Activated T-cell treated with anti-CD3 and anti-CD28 coated beads, Interleukin-2, amount 50 U/mL, for 72 hours (primary cell): ENCODE measurements around the gene DEFB129. TPM values are rescaled to one million over a fixed set of nuclear protein-coding genes. Genes with fewer than 3 reads are reported as not detected.
"Not testable (repeated sequence)": the region's sequence is repeated elsewhere in the genome, so short reads cannot be mapped to it uniquely, and the experiment has no call there.

Source experiments
- ATAC-seq, 2 donors: fragments of 150-1000 bp; cut with Tn5 transposase; replicated peaks in 1 of 2; 2 replicates each; pipeline ENCODE4 v1.10.0; 2021; ENCODE audit warnings: moderate library complexity in 2 of 2, mild to moderate bottlenecking in 1 of 2
- DNase-seq, 2 donors: peaks; one replicate each; pipeline ENCODE4 v3.0.0; 2021 to 2022; ENCODE audit warnings: mixed read lengths in 1 of 2
- H3K27ac Mint-ChIP-seq: one replicate; pipeline ENCODE4 v1.8.0; 2022; ENCODE audit warnings: mild to moderate bottlenecking, moderate library complexity, mixed read lengths
- H3K27me3 Mint-ChIP-seq: one replicate; pipeline ENCODE4 v1.8.0; 2022; ENCODE audit warnings: low read depth, mixed read lengths
- H3K36me3 Mint-ChIP-seq, 2 donors: one replicate each; pipeline ENCODE4 v1.8.0; 2022; ENCODE audit warnings: mixed read lengths in 2 of 2, mild to moderate bottlenecking in 1 of 2; ENCODE audit not compliant: insufficient read depth in 2 of 2
- H3K4me1 Mint-ChIP-seq: one replicate; pipeline ENCODE4 v1.8.0; 2022; ENCODE audit warnings: low read depth, mixed read lengths
- H3K4me3 Mint-ChIP-seq, 2 donors: one replicate each; pipeline ENCODE4 v1.8.0; 2022; ENCODE audit warnings: mild to moderate bottlenecking in 2 of 2, mixed read lengths in 2 of 2, moderate library complexity in 2 of 2
- H3K9me3 Mint-ChIP-seq, 2 donors: one replicate each; pipeline ENCODE4 v1.8.0; 2022; ENCODE audit warnings: mixed read lengths in 2 of 2
- total RNA-seq, 2 donors: library from RNA; stranded (reverse); gene quantifications; one replicate each; pipeline ENCODE4 v1.2.3, GENCODE V29; 2022

The DEFB129 gene
- total RNA-seq, 2 donors from 2014 or later = not detected

DNA sequence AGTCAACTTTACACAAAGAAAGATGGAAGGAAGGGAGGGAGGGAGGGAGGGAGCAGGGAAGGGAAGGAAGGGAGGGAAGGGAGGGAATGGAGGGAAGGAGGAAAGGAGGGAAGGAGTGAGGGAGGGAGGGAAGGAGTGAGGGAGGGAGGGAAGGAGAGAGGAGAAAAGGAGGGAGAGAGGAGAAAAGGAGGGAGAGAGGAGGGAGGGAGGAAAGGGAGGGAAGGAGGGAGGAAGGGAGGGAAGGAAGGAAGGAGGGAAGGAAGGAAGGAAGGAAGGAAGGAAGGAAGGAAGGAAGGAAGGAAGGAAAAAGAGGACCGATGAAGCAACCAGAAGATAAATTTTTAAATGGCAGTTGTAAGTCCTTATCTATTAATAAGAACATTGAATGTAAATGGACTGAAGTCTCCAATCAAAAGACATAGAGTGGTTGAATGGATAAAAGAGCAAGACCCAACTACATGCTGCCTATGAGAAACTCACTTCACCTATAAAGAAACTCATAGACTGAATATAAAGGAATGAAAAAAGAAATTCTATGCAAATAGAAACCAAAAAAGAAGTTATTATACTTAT is 5.7 kb upstream of the DEFB129 start:
- H3K4me3 Mint-ChIP-seq = no peak overlapping the region
- ATAC-seq = no peak
- no peaks in the 10 kb centered on the region for H3K9me3 Mint-ChIP-seq
- no peak overlapping the region for H3K27ac Mint-ChIP-seq
- DNase-seq = no peak
- peaks cover 21% of the 10 kb centered on the region for H3K27me3 Mint-ChIP-seq
- H3K4me1 Mint-ChIP-seq = no peaks in the 10 kb centered on the region
- no peaks in the 10 kb centered on the region for H3K36me3 Mint-ChIP-seq

DNA sequence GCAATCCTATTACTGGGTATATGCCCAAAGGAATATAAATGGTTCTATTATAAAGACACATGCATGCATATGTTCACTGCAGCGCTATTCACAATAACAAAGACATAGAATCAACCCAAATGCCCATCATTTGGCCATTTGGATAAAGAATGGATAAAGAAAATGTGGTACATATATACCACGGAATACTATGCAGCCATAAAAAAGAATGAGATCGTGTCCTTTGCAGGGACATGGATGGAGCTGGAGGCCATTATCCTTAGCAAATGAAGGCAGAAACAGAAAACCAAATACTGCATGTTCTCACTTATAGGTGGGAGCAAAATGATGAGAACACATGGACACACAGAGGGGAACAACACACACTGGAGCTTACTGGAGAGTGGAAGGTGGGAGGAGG is 1.2 kb upstream of the DEFB129 start:
- not testable (repeated sequence) for ATAC-seq, H3K9me3 Mint-ChIP-seq, H3K36me3 Mint-ChIP-seq, H3K27ac Mint-ChIP-seq, H3K27me3 Mint-ChIP-seq, DNase-seq, H3K4me3 Mint-ChIP-seq
- peaks cover 13% of the 10 kb centered on the region for H3K4me1 Mint-ChIP-seq

DNA sequence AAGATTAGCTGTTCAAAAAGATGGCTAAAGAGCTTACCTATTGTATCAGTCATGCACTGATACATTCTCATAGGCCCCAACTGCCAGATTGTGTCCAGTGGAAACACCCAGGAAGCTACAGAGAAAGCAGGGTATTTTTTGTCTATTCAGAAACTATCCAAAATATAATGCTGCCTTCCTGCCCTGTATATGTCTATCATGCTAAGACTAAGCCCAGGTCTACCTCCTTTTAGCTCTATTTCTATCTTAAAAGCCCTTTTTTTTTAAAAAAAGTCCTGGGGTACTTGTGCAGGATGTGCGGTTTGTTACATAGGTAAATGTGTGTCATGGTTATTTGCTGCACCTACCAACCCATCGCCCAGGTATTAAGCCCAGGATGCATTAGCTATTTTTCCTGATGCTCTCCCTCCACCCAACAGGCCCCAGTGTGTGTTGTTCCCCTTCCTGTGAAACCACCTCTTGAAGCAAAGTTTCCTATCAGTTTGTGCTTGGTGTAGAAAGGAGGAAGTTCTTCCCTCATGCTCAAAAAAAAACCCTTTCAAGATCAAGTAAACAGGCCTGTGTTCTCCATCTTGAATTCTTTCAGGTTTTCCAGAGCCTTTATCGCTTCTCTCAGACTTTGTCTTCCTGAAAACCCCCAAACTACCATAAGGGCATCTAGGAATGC is 514 bp downstream of the DEFB129 start:
- ATAC-seq = no peak
- no peak overlapping the region for H3K27ac Mint-ChIP-seq

DNA sequence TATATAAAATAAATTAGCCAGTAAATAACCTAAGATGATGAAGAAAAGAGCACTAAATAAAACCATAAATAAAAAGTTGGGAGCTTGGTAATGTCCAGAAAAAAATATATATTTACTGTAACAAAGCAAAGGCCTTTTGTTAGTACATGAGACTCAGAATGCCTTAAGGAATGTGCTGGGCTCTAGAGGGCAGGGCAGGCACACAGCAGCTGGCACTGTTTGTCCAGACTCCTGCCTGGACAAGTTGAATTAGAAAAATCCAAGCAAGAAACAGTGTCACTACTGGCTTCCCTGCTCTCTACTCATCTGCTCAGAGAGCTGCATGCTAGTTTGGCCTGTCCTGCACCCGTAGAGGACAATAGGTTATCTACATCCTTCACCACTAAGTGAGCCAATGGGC is 8.8 kb downstream of the DEFB129 start:
- Mint-ChIP-seq H3K4me3 (no peak overlapping the region), H3K4me1 (peaks cover 32% of the 10 kb centered on the region), H3K36me3 (no peaks in the 10 kb centered on the region), H3K9me3 (no peaks in the 10 kb centered on the region), H3K27me3 (no peaks in the 10 kb centered on the region), H3K27ac (no peak overlapping the region)
- DNase-seq (no peak), ATAC-seq (no peak)

More for the DNA sequence above, 514 bp downstream of the DEFB129 start:
- peaks cover 4% of the 10 kb centered on the region for H3K27me3 Mint-ChIP-seq
- H3K36me3 Mint-ChIP-seq = peaks cover 0 to 1% of the 10 kb centered on the region in 2 donors
- no peak for DNase-seq
- peaks cover 0 to 1% of the 10 kb centered on the region in 2 donors for H3K9me3 Mint-ChIP-seq
- H3K4me3 Mint-ChIP-seq = no peak overlapping the region
- H3K4me1 Mint-ChIP-seq = peaks cover 13% of the 10 kb centered on the region

DNA sequence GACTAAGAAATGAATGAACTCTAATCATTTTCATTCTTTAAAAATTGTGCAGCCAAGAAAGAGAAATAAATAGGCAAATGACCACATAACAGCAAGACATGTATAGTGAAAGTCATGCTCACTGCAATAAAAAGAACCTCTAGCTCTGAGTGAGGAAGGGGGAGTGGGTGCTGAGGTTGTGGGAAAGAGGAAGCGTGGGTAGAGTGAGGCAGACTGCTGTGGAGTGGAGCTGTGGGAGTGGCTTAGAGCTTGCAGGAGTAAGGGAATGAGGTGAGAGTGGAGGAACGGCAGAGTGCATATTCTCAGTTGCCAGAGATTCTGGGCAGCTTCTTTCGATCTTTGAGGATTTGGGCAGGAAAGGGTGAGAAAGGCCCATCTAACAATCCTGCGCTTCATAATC is 10.4 kb downstream of the DEFB129 start:
- ATAC-seq (peak; percentile 82 to 85), DNase-seq (peak; percentile 27 to 59)
- no peaks in the 10 kb centered on the region for H3K9me3 Mint-ChIP-seq
- no peaks in the 10 kb centered on the region for H3K36me3 Mint-ChIP-seq
- no peak overlapping the region for H3K27ac Mint-ChIP-seq
- H3K4me1 Mint-ChIP-seq = peaks cover 32% of the 10 kb centered on the region
- peak overlapping the region; percentile 73 to 84 for H3K4me3 Mint-ChIP-seq
- H3K27me3 Mint-ChIP-seq = no peaks in the 10 kb centered on the region

DNA sequence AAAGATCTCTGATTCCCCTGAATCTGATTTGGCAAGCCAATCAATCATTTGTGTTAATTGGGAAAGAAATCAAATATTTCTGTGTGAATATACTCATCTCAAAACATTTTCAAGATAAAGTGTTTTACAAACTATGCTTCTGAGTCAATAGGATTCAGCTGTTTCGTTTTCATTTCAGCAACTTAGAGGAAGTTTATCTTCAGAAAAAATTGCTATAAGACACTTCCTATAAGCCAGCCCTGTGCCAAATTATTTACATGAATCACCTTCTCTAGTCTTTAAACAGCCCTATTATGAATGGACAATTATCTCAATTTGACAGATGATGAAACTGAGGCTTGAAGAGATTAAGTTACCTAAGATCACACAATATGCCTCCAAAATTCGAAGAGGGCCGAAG is 10.9 kb downstream of the DEFB129 start:
- Mint-ChIP-seq H3K27ac (no peak overlapping the region), H3K9me3 (no peaks in the 10 kb centered on the region), H3K4me3 (peak overlapping the region; percentile 73 to 84), H3K27me3 (no peaks in the 10 kb centered on the region), H3K4me1 (peaks cover 32% of the 10 kb centered on the region), H3K36me3 (no peaks in the 10 kb centered on the region)
- ATAC-seq = peak; percentile 81 to 84
- DNase-seq = no peak

DNA sequence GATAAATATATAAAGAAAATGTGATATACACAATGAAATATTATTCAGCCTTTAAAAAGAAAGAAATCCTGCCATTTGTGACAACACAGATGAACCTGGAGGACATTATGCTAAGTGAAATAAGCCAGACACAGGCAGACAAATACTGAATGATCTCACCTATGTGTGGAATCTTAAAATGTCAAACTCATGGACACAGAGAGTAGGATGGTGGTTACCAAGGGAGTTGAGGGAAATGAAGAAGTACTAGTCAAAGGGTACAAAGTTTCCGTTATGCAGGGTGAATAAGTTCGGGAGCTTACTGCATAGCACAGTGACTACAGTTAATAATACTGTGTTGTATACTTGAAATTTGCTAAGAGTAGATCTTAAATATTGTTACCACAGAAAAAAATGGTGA is 15.8 kb downstream of the DEFB129 start:
- Mint-ChIP-seq H3K27ac (no peak overlapping the region), H3K4me3 (no peak overlapping the region), H3K9me3 (peaks cover 0 to 1% of the 10 kb centered on the region in 2 donors), H3K27me3 (no peaks in the 10 kb centered on the region), H3K4me1 (peaks cover 12% of the 10 kb centered on the region), H3K36me3 (no peaks in the 10 kb centered on the region)
- no peak for ATAC-seq
- no peak for DNase-seq

DNA sequence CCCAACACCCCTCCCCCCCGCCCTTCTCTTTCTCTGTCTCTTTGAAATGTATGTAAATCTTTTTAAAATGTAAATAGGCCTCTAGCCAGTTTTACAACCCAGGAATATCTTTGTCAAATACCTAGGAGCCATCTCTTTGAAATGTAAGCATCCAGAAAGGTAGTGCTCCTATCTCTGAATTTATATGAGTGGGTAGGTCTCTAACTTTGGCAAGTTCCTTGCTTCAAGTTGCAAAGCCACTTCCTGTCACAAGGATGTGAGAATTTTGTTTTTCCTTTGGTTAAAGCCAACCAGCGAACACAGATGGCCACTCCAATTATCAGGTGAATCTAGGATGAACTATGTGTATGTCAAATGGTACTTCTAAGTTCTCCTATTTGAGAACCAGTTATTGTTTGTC is 24.3 kb downstream of the DEFB129 start:
- H3K27me3 Mint-ChIP-seq = no peaks in the 10 kb centered on the region
- DNase-seq (no peak), ATAC-seq (no peak)
- H3K4me1 Mint-ChIP-seq = peaks cover 6% of the 10 kb centered on the region
- no peak overlapping the region for H3K27ac Mint-ChIP-seq
- no peak overlapping the region for H3K4me3 Mint-ChIP-seq
- no peaks in the 10 kb centered on the region for H3K36me3 Mint-ChIP-seq
- peaks cover 0 to 1% of the 10 kb centered on the region in 2 donors for H3K9me3 Mint-ChIP-seq

DNA sequence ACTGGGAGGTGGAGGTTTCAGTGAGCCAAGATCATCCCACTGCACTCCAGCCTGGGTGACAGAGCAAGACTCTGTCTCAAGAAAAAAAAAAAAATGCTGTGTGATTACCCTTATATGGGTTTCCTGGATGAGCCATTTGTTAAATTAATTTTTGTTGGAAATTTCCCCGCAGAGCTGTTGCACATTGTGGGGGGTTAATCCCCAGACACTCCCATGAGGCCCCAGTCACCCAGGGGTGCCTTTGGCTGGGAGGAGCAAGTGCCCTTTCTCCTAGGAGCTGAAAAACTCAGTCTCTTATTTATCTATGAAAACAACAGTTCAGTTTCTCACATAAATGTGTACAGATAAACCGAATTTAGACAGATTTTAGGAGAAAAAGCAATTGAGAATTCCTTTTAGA is 25.7 kb downstream of the DEFB129 start:
- ATAC-seq = no peak
- Mint-ChIP-seq H3K27ac (no peak overlapping the region), H3K27me3 (no peaks in the 10 kb centered on the region), H3K9me3 (no peaks in the 10 kb centered on the region), H3K4me1 (peaks cover 8% of the 10 kb centered on the region), H3K36me3 (no peaks in the 10 kb centered on the region), H3K4me3 (no peak overlapping the region)
- DNase-seq = no peak

DNA sequence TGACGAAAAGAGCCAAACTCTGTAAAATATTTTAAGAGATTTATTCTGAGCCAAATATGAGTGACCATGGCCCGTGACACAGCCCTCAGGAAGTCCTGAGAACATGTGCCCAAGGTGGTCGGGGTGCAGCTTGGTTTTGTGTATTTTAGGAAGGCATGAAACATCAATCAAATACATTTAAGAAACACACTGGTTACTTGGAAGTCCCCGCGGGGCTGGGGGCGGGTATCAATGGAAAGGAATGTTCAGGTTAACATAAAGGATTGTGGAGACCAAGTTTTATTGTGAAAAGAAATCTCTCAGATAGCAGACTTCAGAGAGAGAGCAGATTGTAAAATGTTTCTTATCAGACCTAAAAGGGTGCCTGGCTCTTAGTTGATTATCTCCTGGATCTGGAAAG is 26.4 kb downstream of the DEFB129 start:
- not testable (repeated sequence) for H3K4me3 Mint-ChIP-seq, H3K27ac Mint-ChIP-seq, H3K9me3 Mint-ChIP-seq, H3K27me3 Mint-ChIP-seq, ATAC-seq, DNase-seq, H3K36me3 Mint-ChIP-seq
- peaks cover 15% of the 10 kb centered on the region for H3K4me1 Mint-ChIP-seq

DNA sequence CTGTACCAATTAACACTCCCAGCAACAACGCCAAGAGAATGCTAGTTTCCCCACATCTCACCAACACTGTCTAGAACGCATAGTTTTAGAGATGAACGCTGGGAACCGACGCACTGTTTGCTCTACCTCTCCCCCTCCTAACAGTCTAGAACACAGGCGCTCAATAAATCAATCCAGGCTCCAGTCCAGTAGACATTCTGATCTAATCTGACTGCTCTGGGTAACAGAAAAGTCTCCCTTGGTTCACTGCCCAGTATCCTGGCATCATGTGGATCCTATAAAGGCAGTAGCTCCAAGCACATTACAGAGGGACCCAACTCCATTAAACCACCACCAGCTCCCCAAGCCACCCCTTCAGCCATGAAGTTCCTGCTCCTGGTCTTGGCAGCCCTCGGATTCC is 30.4 kb downstream of the DEFB129 start, which contains the start of gene DEFB132:
Gene DEFB132, plus strand, starts transcription at position 306 of the 400 bp plus-strand sequence. Its CDS starts 55 bp downstream, at position 361.
- H3K36me3 Mint-ChIP-seq = no peaks in the 10 kb centered on the region
- no peak for ATAC-seq
- H3K27me3 Mint-ChIP-seq = peaks cover 10% of the 10 kb centered on the region
- H3K9me3 Mint-ChIP-seq = no peaks in the 10 kb centered on the region
- no peak for DNase-seq
- peaks cover 21% of the 10 kb centered on the region for H3K4me1 Mint-ChIP-seq
- peak within 1 kb of the TSS in 1 of 2 donors; percentile 56 for H3K4me3 Mint-ChIP-seq
- no peak within 1 kb of the TSS for H3K27ac Mint-ChIP-seq

DNA sequence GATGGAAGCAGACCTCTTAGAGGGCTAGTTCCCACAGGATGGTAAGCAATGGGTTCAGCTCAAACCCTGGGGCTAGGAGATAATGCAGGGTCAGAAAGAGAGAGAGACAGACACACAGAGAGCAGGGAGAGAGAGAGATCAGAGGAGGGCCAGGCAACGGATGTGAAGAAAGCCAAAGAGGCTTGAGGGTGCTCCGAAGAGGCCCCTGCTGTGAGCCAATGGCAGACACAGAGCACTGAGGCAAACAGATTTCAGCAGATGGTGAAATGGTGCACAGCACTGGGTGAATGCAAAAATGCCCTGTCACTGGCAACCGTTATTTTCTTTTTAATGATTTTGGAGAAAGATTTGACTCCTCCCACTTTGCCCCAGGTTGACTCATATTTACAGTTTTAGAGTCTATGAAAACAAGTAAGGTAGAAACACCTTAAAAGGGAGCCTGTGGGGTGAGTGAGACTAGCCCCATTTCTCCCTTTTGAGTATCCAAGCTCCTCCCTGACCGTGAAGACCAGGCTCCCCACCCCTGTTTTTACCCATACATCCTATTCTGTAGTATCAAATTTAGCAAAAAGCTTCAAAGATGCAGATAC is 31.3 kb downstream of the DEFB129 start:
- no peak for DNase-seq
- Mint-ChIP-seq H3K9me3 (no peaks in the 10 kb centered on the region), H3K27me3 (peaks cover 10% of the 10 kb centered on the region), H3K27ac (no peak overlapping the region), H3K36me3 (no peaks in the 10 kb centered on the region), H3K4me3 (peak overlapping the region in 1 of 2 donors; percentile 56), H3K4me1 (peaks cover 21% of the 10 kb centered on the region)
- ATAC-seq = peak; percentile 76 to 87

DNA sequence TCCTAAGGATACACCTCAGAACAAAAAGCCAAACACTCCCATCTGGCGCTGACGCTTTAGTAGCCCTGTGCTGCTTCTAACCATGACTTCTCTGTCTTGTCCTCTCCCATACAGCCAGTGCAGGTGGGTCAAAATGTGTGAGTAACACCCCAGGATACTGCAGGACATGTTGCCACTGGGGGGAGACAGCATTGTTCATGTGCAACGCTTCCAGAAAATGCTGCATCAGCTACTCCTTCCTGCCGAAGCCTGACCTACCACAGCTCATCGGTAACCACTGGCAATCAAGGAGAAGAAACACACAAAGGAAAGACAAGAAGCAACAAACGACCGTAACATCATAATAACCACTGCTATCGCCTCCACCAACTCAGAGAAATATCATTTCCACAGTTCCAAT is 31.9 kb downstream of the DEFB129 start:
- peak; percentile 45 to 66 for ATAC-seq
- peaks cover 10% of the 10 kb centered on the region for H3K27me3 Mint-ChIP-seq
- H3K27ac Mint-ChIP-seq = no peak overlapping the region
- no peak for DNase-seq
- peaks cover 21% of the 10 kb centered on the region for H3K4me1 Mint-ChIP-seq
- H3K4me3 Mint-ChIP-seq = peak overlapping the region in 1 of 2 donors; percentile 56
- H3K9me3 Mint-ChIP-seq = no peaks in the 10 kb centered on the region
- no peaks in the 10 kb centered on the region for H3K36me3 Mint-ChIP-seq
